HG03558 (cell line): Measurements from ENCODE around the gene ARHGDIG.
A peak's percentile ranks its signal among the peaks of the same experiment; 100 is the strongest.
"Not testable (repeated sequence)": the region's sequence is repeated elsewhere in the genome, so short reads cannot be mapped to it uniquely, and the experiment has no call there.

ENCODE experiments used
- ATAC-seq: cut with Tn5 transposase; IDR thresholded peaks from one replicate; pipeline ENCODE4 v1.9.1; 2021; ENCODE audit warnings: moderate number of reproducible peaks; ENCODE audit not compliant: unreplicated experiment; ENCODE audit errors: extremely low read depth

Gene ARHGDIG

DNA sequence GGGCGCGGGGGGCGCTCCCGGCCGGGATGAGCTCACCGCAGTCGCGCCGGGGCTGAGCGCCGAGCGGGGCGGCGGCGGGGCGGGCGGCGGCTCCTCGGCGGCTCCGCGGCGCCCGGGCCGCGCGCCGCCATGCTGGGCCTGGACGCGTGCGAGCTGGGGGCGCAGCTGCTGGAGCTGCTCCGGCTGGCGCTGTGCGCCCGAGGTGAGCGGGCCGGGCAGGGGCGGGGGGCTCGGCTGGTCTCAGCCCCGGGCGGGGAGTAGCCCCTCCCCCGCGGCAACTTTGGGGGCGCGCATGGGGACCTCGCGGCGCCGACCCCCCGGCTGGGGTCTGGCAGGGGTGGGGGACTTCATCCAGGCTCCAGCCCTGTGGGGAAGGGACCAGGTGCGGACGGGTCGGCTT is at the start of gene ARHGDIG:
TSS of gene ARHGDIG (plus strand) at position 40 of the 400 bp plus-strand sequence. CDS start at position 130, 90 bp downstream.
- ATAC-seq: no peak

DNA sequence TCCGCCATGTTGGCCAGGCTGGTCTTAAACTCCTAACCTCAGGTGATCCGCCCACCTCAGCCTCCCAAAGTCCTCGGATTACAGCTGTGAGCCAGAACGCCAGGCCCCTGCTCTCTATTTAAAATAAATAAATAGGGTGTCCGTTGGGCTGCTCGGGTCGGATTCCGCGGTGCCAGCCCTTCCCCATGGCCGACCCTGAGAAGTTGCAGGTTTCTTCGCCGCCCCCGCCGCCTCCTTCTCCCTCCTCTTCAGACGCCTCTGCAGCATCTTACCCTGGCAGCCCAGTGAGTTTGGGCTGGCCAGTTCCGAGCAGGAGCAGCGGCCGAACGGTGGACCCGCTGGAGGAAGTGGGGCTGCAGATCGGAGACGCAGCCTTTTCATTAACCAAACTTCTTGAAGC is 49.4 kb upstream of the ARHGDIG start:
- no peak for ATAC-seq

DNA sequence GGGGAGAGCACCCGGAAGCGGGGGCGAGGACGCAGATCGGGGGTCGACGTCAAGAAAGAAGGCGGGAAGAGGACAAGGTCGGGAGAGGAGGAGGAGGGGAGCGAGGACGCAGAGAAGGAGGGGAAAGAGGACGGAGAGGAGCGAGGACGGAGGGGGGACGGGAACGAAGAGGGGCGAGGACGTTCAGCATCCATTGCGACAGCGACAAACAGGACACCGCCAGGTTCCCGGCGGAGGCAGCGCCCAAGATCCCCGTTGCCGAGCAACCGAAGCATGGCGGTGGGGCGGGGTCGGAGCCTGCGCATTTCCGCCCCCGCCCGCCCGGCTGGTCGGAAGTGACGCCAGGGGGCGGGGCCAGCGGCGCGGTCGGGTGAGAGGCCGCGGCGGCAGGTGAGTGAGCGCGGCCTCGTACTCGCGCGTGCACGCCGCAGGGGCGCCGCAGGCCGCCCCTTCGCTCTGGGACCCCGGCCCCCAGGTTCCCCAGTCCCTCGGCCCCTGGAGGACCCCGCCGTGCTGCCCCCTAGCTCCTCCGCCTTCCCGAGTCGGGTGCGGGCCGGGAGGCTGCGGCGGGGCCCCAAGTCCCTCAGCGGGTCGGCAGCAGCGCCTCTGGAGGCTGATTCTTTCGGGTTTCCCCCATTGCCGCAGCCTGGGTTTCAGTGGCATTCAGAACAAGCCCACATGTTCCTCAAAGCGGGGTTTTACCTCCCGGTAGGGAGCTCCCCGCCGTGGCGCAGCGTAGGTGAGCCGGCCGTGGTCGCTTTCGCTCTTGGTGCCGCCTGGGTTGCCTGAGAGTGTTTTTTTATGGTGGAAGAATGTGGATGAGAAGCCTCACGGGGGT is 45.7 kb upstream of the ARHGDIG start, which contains the start of gene FAM234A:
TSS of gene FAM234A (plus strand) at position 354 of the 838 bp plus-strand sequence. CDS start 19,593 bp downstream, outside the sequence.
- ATAC-seq: peak; percentile 74

DNA sequence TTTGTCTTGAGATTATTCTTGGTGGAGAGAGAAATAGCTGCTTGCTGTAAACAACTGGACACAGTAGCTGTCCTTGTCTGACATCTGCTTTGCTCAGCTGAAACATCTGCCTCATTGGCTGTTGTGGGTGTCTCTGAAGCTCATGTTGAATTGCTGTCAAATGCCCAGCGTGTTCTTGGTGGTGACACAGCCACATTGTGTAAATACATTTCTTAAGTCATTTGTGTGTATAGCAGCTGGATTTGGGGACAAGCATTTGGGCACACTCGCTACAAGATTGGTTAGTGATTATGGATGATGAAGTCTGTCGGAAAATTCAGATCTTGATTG is 40.5 kb upstream of the ARHGDIG start:
- ATAC-seq: no peak

DNA sequence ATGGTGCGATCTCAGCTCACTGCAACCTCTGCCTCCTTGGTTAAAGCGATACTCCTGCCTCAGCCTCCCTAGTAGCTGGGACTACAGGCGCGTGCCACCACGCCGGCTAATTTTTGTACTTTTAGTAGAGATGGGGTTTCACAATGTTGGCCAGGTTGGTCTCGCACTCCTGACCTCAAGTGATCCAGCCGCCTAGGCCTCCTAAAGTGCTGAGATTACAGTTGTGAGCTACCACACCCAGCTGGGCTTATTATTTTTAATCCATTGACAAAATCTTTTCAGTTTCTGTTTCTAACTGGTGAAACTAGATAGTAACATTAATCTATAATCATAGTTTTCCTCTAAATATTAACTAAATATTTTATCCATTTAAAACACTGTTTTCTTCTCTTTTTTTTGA is 39.8 kb upstream of the ARHGDIG start:
- no peak for ATAC-seq

DNA sequence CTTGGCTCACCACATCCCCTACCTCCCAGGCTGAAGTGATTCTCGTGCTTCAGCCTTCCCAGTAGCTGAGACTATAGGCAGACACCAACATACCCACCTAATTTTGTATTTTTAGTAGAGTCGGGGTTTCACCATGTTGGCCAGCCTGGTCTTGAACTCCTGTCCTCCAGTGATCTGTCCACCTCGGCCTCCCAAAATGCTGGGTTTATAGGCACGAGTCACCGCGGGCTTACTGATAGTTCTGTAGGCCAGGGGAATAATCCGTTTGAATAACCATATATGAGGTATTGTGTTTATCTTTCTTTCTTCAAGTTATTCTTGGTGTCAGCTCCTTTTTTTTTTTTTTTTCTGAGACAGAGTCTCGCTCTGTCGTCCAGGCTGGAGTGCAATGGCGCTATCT is 38.1 kb upstream of the ARHGDIG start:
- no peak for ATAC-seq

DNA sequence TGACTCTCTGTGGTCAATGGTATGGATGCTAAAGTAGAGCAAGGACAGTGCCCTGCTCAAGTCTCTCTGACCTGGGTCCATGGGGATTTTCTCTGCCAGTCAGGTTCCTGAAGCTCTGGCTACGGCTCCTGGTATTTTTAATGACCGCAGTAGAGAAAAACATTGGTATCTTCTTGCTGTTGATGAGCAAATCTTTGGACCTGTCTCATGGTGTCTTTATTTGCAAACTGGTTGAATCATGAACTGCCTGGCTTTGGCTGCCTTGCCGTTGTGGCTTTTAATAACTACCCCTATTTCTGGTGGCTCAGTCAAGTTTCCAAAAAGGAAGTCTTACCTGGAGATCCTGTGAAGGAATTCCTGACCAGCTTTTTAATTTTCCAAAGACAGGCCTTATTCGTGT is 37.0 kb upstream of the ARHGDIG start:
- no peak for ATAC-seq

DNA sequence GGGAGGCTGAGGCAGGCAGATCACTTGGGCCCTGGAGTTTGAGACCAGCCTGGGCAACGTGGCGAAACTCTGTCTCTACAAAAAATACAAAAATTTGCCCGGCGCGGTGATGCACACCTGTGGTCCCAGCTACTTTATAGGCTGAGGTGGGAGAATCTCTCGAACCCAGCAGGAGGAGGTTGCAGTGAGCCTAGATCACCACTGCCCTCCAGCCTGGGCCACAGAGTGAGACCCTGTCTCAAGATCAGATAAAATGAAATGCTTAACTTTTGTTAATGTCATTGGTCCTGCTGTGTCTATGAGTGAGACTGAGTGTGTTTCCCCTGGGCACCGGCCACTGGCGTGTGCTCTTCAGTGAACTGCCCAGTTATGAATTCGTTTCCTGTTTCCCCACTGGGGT is 35.3 kb upstream of the ARHGDIG start:
- ATAC-seq: no peak

DNA sequence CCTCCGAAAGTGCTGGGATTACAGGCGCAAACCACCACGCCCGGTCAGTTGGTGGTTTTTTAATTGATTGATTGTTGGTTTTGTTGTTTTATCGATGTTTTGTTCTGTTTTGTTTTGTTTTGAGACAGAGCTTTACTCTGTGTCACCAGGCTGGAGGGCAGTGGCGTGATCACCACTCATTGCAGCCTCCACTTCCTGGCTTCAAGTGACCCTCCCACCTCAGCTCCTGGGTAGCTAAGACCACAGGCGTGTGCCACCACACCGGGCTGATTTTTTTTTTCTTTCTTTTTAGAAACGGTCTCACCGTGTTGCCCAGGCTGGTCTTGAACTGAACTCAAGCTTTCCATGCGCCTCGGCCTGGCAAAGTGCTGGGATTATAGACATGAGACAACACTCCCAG is 33.4 kb upstream of the ARHGDIG start:
- ATAC-seq: no peak

DNA sequence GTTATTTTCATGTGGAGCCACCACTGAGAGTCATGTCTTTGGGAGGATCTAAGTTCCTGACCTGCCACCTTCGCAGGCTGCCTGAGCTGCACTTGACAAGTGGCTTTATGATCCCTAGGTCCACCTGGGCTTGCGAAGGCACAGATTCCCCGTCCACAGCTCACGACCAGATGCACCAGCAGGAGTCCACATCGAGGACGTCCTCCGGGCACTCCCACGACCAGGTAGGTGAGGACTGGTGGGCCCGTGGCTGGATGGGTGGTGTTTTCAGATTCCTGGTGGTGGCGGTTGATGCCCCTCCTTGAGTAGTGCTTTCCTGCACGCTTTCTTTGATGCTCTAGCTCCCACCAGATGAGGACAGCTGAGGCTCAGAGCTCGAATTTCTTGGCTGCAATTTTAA is 31.0 kb upstream of the ARHGDIG start:
- ATAC-seq: no peak

DNA sequence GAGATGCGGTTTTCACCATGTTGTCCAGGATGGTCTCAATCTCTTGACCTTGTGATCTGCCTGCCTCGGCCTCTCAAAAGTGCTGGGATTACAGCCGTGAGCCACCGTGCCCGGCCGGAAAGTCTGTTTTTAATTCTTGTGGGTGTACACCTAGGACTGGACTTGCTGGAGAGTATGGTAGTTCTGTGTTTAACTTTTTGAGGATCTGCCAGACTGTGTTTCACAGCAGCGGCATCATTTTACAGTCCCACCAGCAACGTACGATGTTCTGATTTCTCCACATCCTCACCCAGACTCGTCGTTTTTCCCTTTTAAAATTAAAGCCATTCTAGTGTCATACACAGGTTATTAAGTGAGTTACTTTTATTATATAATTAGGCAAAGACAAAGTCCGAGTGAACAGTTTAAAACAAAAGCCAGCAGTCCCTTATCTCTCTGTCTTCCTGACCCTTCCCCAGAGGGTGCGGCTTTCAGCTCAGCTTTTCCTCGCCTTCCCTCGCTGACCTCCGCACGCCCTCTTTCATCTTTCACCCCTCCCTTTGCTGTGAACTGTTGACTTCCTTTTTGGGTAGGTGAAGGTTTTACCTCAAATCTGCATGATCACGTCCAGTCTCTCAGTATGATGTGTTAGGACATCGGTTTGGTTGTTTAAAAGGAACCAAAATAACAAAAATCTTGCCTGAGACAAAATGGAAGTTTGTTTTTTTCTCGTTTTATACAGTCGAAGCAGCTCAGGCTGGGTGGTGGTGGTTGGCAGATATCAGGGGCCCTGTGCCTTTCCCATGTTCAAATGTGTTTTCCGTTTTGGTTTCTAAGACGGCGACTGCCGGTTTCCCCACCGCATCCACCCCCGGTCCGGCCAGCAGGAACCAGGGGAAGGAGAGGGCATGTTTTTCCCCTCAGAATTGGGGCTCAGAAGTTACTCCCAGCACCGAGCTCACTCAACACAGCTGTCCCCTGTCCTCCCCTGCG is 27.7 kb upstream of the ARHGDIG start:
- no peak for ATAC-seq

DNA sequence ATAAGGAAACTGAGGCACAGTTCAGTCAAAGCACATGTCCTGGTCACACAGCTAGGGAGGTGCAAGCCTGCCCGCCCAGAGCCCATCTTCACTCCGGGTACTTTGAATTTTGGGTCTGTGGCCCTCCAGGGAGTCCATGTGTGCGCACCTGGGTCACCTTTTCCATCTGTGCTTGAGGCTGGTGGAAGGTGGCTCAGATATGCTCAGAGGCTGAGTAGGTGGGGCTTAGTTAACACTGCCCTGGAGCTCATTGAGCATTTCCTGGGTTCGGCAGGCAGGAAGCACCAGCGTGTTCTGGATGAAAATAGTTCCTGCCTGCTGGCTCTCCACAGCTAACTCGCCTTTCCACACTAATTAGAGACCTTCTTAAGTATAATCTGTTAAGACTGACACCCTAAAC is 26.6 kb upstream of the ARHGDIG start:
- ATAC-seq: no peak

DNA sequence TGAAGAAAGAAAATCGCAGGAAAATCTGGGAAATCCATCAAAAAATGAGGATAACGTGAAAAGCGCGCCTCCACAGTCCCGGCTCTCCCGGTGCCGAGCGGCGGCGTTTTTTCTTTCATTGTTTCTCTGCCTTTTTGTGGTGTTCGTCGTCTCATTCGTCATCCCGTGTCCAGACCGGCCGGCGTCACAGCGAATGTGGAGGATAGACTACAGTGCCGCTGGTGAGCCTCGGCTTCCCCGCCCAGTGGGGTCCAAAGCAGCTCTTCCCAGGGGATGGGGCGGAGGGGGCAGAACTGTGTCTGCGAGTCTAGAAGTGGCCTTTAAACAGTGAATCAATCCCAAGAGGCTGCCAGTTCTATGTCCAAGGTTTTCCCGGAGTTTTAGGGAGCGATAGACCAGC is 25.9 kb upstream of the ARHGDIG start:
- ATAC-seq: no peak

DNA sequence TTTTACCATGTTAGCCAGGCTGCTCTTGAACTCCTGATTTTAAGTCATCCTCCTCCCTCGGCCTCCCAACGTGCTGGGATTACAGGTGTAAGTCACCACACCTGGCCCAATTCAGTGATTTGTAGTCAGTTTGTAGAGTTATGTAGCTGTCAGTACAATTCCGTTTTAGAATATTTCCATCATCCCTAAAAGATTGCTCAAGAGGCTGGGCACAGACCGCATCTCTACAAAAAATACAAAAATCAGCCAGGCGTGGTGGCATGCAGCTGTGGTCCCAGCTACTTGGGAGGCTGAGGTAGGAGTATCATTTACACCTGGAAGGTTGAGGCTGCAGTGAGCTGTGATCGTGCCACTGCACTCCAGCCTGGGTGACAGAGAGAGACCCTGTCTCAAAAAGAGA is 25.2 kb upstream of the ARHGDIG start:
- no peak for ATAC-seq

DNA sequence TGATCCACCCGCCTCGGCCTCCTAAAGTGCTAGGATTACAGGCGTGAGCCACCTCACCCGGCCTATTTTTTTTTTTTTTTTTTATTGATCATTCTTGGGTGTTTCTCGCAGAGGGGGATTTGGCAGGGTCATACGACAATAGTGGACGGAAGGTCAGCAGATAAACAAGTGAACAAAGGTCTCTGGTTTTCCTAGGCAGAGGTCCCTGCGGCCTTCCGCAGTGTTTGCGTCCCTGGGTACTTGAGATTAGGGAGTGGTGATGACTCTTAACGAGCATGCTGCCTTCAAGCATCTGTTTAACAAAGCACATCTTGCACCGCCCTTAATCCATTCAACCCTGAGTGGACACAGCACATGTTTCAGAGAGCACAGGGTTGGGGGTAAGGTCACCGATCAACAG is 22.3 kb upstream of the ARHGDIG start:
- not testable (repeated sequence) for ATAC-seq

DNA sequence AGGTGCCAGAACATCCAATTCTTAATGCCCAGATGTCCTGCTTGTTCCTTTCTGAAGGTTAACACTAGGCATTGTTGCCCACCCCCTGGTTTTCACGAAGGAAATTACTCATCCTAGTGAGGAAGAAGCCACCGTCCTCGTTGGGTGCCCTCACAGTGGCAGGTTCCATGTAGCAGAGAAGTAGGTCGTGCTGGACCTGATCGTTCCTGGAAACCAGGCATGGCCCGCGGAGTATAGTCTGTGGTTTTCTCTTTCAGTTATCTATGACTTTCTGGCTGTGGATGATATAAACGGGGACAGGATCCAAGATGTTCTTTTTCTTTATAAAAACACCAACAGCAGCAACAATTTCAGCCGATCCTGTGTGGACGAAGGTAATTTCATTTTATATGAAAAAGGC is 21.2 kb upstream of the ARHGDIG start:
- no peak for ATAC-seq

DNA sequence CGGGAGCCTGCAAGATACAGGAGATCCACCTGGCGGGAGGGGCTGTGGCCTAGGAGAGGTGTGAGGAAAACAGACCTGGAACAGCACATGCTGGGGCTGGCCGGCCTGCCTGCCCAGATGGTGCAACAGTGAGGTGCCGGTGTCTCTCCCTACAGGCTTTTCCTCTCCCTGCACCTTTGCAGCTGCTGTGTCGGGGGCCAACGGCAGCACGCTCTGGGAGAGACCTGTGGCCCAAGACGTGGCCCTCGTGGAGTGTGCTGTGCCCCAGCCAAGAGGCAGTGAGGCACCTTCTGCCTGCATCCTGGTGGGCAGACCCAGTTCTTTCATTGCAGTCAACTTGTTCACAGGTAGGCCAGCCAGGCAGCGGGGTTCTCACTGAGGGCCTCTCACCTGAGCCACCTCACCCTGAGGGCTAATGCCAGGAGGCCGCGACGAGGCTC is 20.6 kb upstream of the ARHGDIG start:
- no peak for ATAC-seq

DNA sequence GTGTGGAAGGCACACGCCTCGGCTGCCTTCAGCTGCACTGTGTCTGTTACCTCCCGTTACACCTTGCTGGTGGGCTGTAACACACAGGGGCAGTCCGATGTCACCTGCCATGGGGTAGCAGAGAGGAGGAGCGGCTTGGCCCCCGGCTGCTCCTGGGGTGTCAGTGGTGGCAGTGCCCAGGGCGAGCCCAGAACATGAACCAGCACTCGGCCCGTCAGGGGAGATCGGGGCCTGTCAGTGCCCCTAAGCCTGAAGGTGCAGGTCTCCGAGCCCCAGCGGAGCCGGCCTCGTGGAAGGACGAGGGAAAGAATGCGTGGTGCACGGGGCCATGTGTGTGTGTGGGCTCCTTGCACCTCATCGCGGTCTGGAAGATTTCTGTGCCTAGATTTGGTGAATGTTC is 20.1 kb upstream of the ARHGDIG start:
- ATAC-seq: no peak

DNA sequence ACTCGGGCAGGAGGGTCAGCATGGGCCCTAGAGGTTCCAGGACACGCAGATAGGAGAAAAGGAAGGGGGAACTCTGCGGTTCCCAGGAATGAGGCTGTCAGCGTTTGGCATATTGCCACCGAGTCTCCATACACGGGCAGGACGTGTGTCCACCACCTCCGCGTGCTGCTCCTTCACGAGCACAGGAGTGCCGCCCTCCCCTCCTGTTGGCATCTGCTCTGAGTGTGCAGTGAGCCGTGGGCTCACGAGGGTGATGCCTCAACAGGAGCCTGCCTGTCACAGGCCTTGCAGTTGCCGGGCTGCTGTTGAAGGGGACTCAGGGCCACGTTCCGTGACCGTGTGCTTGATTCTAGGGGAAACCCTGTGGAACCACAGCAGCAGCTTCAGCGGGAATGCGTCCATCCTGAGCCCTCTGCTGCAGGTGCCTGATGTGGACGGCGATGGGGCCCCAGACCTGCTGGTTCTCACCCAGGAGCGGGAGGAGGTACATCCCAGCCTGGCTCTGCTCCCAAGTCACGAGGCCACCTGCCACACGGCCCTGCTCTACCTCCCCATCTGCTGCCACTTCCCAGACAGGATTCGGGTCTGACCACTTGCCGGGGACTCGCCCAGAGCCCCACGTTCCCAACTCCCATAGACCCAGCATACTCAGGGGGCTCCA is 19.2 kb upstream of the ARHGDIG start:
- ATAC-seq: no peak

DNA sequence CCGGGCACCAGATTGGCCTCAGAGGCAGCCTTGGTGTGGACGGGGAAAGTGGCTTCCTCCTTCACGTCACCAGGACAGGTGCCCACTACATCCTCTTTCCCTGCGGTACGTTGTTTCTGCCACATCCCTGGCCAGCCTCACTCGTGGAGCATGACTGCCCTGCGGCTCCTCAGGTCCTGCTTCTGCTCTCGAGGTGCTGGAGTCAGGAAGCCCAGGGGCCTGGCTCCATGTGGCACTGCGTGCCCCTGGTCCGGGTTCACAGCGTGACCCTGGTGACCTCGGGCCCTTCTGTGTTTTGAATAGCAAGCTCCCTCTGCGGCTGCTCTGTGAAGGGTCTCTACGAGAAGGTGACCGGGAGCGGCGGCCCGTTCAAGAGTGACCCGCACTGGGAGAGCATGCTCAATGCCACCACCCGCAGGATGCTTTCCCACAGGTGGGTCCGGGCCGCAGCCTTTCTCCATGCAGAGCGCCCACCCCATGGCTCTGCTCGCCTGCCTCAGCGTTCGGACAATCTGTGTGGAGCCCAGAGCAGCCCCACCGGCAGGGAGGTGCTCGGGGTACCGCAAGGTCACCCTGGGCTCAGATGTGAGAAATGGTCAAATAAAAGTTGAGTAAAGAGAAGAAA is 18.2 kb upstream of the ARHGDIG start:
- ATAC-seq: no peak
